H1 (cell line): ENCODE measurements around the gene EMP2. TPM values are rescaled to one million over a fixed set of nuclear protein-coding genes. Genes with fewer than 3 reads are reported as not detected.

Source experiments
- CHD7 ChIP-seq: fragments of 300-600 bp; sonication (generic); IDR thresholded peaks from 2 replicates; pipeline ENCODE4 v1.7.1; 2012; ENCODE audit warnings: low read length, moderate library complexity, mild to moderate bottlenecking, inconsistent platforms; ENCODE audit not compliant: insufficient replicate concordance
- CTCF ChIP-seq, 3 experiments: IDR thresholded peaks; 1 replicate in 2 of 3; 2 replicates in 1 of 3; pipeline versions ENCODE4 v1.5.1 to v1.6.1; 2011; ENCODE audit warnings: low read length in 3 of 3, mild to moderate bottlenecking in 3 of 3, inconsistent platforms in 2 of 3, low read depth in 1 of 3, moderate library complexity in 1 of 3; ENCODE audit not compliant: insufficient read depth in 1 of 3; ENCODE audit errors: control extremely low read depth in 1 of 3
- EZH2 ChIP-seq: fragments of 200-600 bp; sonication (generic); IDR thresholded peaks from 2 replicates; pipeline ENCODE4 v1.7.1; 2012; ENCODE audit warnings: low read depth, mild to moderate bottlenecking, moderate library complexity, low read length, inconsistent platforms; ENCODE audit not compliant: severe bottlenecking
- HDAC6 ChIP-seq: IDR thresholded peaks from one replicate; pipeline ENCODE4 v1.7.1; 2012; ENCODE audit warnings: low read depth, mild to moderate bottlenecking, inconsistent platforms, low read length, moderate library complexity
- SIN3A ChIP-seq, 2 experiments: IDR thresholded peaks in 1 of 2; conservative IDR thresholded peaks in 1 of 2; 2 replicates each; pipeline ENCODE4 v1.6.1; 2011 to 2012; ENCODE audit warnings: low read length in 2 of 2, improper control_type of control experiment in 1 of 2, low read depth in 1 of 2, mild to moderate bottlenecking in 1 of 2
- SIRT6 ChIP-seq: IDR thresholded peaks from one replicate; pipeline ENCODE4 v1.7.1; 2012; ENCODE audit warnings: low read length, inconsistent platforms
- TAF7 ChIP-seq: optimal IDR thresholded peaks from 2 replicates; pipeline ENCODE3; 2011; ENCODE audit warnings: low read depth, mild to moderate bottlenecking, inconsistent platforms, low read length, moderate library complexity, borderline replicate concordance
- TEAD4 ChIP-seq: IDR thresholded peaks from 2 replicates; pipeline ENCODE4 v1.6.1; 2012; ENCODE audit warnings: low read depth, low read length, inconsistent platforms, mixed read lengths
- ZNF274 ChIP-seq: IDR thresholded peaks from 2 replicates; pipeline ENCODE4 v1.7.0; 2012; ENCODE audit warnings: low read length, borderline replicate concordance; ENCODE audit errors: extremely low read depth
- polyA plus RNA-seq, 7 experiments: library from polyadenylated mRNA; depleted of rRNA in 3 of 7; stranded (reverse) in 5 of 7; unstranded in 2 of 7; fragments of >200 nt in 5 of 7; fragments of 200-250 nt in 2 of 7; gene quantifications; 1 replicate in 5 of 7; 2 replicates in 1 of 7; 4 replicates in 1 of 7; pipeline versions ENCODE4 v1.2.1 to v1.2.3, GENCODE V29; 2011 to 2013; ENCODE audit warnings: missing spikeins in 2 of 7, mixed read lengths in 2 of 7
- total RNA-seq: library from RNA; stranded (reverse); fragmentation: NEBNext Ultra II Directional; extraction: Animal tissue kit (Norgen Biotek cat#: 25700); gene quantifications from 2 replicates; pipeline ENCODE4 v1.2.1, GENCODE V29; 2021

Gene EMP2
- total and polyA plus RNA-seq, 2 of the 8 experiments (the other 6 are each of a cell fraction or from before 2014, with no cell fraction given), result 22.6 to 23.3 TPM

GRCh38 chr16:10528635-10529034 lies 51.8 kb downstream of the EMP2 start (continued):
- TF ChIP-seq CHD7, result no peak
- no peak for TF ChIP-seq TEAD4
- TF ChIP-seq SIRT6, result no peak
- no peak for TF ChIP-seq ZNF274
- no peak for TF ChIP-seq TAF7
- TF ChIP-seq SIN3A (conservative IDR thresholded peaks at IDR 0.05 in 1 of 2, IDR thresholded peaks at IDR 0.05 in 1 of 2; ENCODE audit: low read depth in 1 of 2, low read length in 2 of 2), result no peak
- TF ChIP-seq EZH2, result no peak
- TF ChIP-seq CTCF (IDR thresholded peaks at IDR 0.05; ENCODE audit: control extremely low read depth in 1 of 3, insufficient read depth in 1 of 3, low read depth in 1 of 3, low read length in 3 of 3), result no peak
- TF ChIP-seq HDAC6, result no peak
